NOMO-1 treated with dmso at 0.1 percent for 144 hours (cell line): ENCODE data around the gene ISOC2.
"Not testable (repeated sequence)": the region's sequence is repeated elsewhere in the genome, so short reads cannot be mapped to it uniquely, and the experiment has no call there.

Experiments
- DNase-seq: peaks from one replicate; lab custom pipeline; 2025; ENCODE audit not compliant: unreplicated experiment; lab: John Stamatoyannopoulos, UW

The ISOC2 gene

GRCh38 chr19:55443045-55443823 is 18.2 kb downstream of the ISOC2 start, which contains the start of gene SHISA7:
SHISA7 (minus strand) TSS chr19:55443300; CDS start chr19:55442863, 437 bp downstream.
- no peak for DNase-seq

- DNase-seq = no peak
Observed at GRCh38 chr19:55442372-55442961, 19.0 kb downstream of the ISOC2 start.

- no peak for DNase-seq
Observed at GRCh38 chr19:55441692-55442321, 19.6 kb downstream of the ISOC2 start.

- DNase-seq = peak; percentile 62
Observed at GRCh38 chr19:55441319-55441691, 20.1 kb downstream of the ISOC2 start.

GRCh38 chr19:55440411-55441105 is 20.9 kb downstream of the ISOC2 start:
- DNase-seq = peak; percentile 63

- no peak for DNase-seq
Observed at GRCh38 chr19:55439052-55439451, 22.4 kb downstream of the ISOC2 start.

GRCh38 chr19:55437410-55437809 is 24.0 kb downstream of the ISOC2 start:
- DNase-seq = peak; percentile 33

- no peak for DNase-seq
Observed at GRCh38 chr19:55436847-55437246, 24.6 kb downstream of the ISOC2 start.

- DNase-seq = no peak
Observed at GRCh38 chr19:55435020-55435419, 26.4 kb downstream of the ISOC2 start.

GRCh38 chr19:55434356-55434919 is 27.0 kb downstream of the ISOC2 start:
- no peak for DNase-seq

GRCh38 chr19:55433292-55433691 is 28.1 kb downstream of the ISOC2 start:
- no peak for DNase-seq

- DNase-seq = no peak
Observed at GRCh38 chr19:55432241-55432959, 29.0 kb downstream of the ISOC2 start.

- no peak for DNase-seq
Observed at GRCh38 chr19:55431183-55431582, 30.3 kb downstream of the ISOC2 start.

GRCh38 chr19:55426042-55426441 is 35.4 kb downstream of the ISOC2 start:
- no peak for DNase-seq

- DNase-seq = no peak
Observed at GRCh38 chr19:55424518-55424917, 36.9 kb downstream of the ISOC2 start.

GRCh38 chr19:55423225-55424005 is 38.0 kb downstream of the ISOC2 start:
- DNase-seq = no peak

GRCh38 chr19:55421281-55421680 is 40.2 kb downstream of the ISOC2 start:
- not testable (repeated sequence) for DNase-seq

- no peak for DNase-seq
Observed at GRCh38 chr19:55419624-55420236, 41.7 kb downstream of the ISOC2 start.

- DNase-seq = no peak
Observed at GRCh38 chr19:55419103-55419502, 42.3 kb downstream of the ISOC2 start.
